Left renal pelvis (tissue), 4 donors: ENCODE results near the gene NLRC3. TPM values are rescaled to one million over a fixed set of nuclear protein-coding genes. Genes with fewer than 3 reads are reported as not detected.

Experiments used
- polyA plus RNA-seq, 4 donors: library from polyadenylated mRNA; unstranded; fragments of 120-200 nt; gene quantifications; one replicate each; pipeline ENCODE4 v1.2.1, GENCODE V29; 2013; ENCODE audit not compliant: insufficient read length in 4 of 4

The NLRC3 gene
- polyA plus RNA-seq, 4 donors = 1.3 to 2.3 (median 1.7) TPM

Other genes starting within 250 kb of the NLRC3 start
- 1 to 10 TPM in 1 of 4 donors, under 1 TPM in 3; 0.31 to 1.0 (median 0.62) TPM for gene OR2C1, start 221.5 kb downstream of the NLRC3 start, polyA plus RNA-seq
- 10 to 100 TPM; 15.2 to 19.0 (median 17.6) TPM for gene ZSCAN32, start 176.4 kb downstream of the NLRC3 start, polyA plus RNA-seq
- 10 to 100 TPM; 12.1 to 17.2 (median 15.7) TPM for gene ZNF174, start 176.2 kb downstream of the NLRC3 start, polyA plus RNA-seq
- 1 to 10 TPM; 3.4 to 4.2 (median 3.9) TPM for gene ZNF597, start 133.9 kb downstream of the NLRC3 start, polyA plus RNA-seq
- 10 to 100 TPM; 48.3 to 83.9 (median 69.6) TPM for gene NAA60, start 133.7 kb downstream of the NLRC3 start, polyA plus RNA-seq
- gene C16orf90, start 81.9 kb downstream of the NLRC3 start, polyA plus RNA-seq = not detected
- 10 to 100 TPM; 47.0 to 65.6 (median 57.6) TPM for gene CLUAP1, start 76.4 kb downstream of the NLRC3 start, polyA plus RNA-seq
- gene SLX4, start 34.2 kb upstream of the NLRC3 start, polyA plus RNA-seq = 1 to 10 TPM; 4.1 to 7.1 (median 5.4) TPM
- gene DNASE1, start 77.3 kb upstream of the NLRC3 start, polyA plus RNA-seq = 10 to 100 TPM; 19.0 to 42.8 (median 26.1) TPM
- 100 to 1,000 TPM in 2 of 4 donors, 10 to 100 TPM in 2; 67.3 to 113 (median 98.8) TPM for gene TRAP1, start 140.1 kb upstream of the NLRC3 start, polyA plus RNA-seq